DMS153 (cell line): ENCODE measurements around the gene MLXIP.
"Not testable (repeated sequence)": the region's sequence is repeated elsewhere in the genome, so short reads cannot be mapped to it uniquely, and the experiment has no call there.

Source experiments
- DNase-seq: peaks from one replicate; lab custom pipeline; 2025; lab: John Stamatoyannopoulos, UW

The MLXIP gene

GRCh38 chr12:122052285-122052684 is 26.3 kb upstream of the MLXIP start:
- DNase-seq: no peak

GRCh38 chr12:122054842-122055520 is 23.6 kb upstream of the MLXIP start:
- DNase-seq: no peak

GRCh38 chr12:122056406-122056805 is 22.1 kb upstream of the MLXIP start:
- DNase-seq: not testable (repeated sequence)

- DNase-seq: no peak
These were observed 21.4 kb upstream of the MLXIP start for GRCh38 chr12:122057007-122057735.

- DNase-seq: no peak
These were observed 20.8 kb upstream of the MLXIP start for GRCh38 chr12:122057769-122058168.

GRCh38 chr12:122058549-122059149 is 19.9 kb upstream of the MLXIP start:
- no peak for DNase-seq

GRCh38 chr12:122059203-122059960 is 19.2 kb upstream of the MLXIP start:
- DNase-seq: no peak

GRCh38 chr12:122060081-122060501 is 18.5 kb upstream of the MLXIP start:
- no peak for DNase-seq

- no peak for DNase-seq
These were observed 17.3 kb upstream of the MLXIP start for GRCh38 chr12:122061253-122061652.

GRCh38 chr12:122062832-122063693 is 15.5 kb upstream of the MLXIP start:
- DNase-seq: peak; percentile 48

GRCh38 chr12:122063694-122064024 is 14.9 kb upstream of the MLXIP start:
- DNase-seq: no peak

- peak; percentile 98 for DNase-seq
These were observed 14.4 kb upstream of the MLXIP start for GRCh38 chr12:122064025-122064777.

- DNase-seq: peak; percentile 48
These were observed 13.6 kb upstream of the MLXIP start for GRCh38 chr12:122064780-122065588.

- no peak for DNase-seq
These were observed 11.0 kb upstream of the MLXIP start for GRCh38 chr12:122067548-122067947.

- no peak for DNase-seq
These were observed 10.6 kb upstream of the MLXIP start for GRCh38 chr12:122067966-122068365.

- DNase-seq: no peak
These were observed 6.3 kb upstream of the MLXIP start for GRCh38 chr12:122072031-122072970.

- no peak for DNase-seq
These were observed 4.7 kb upstream of the MLXIP start for GRCh38 chr12:122073815-122074214.

- no peak for DNase-seq
These were observed 1.6 kb upstream of the MLXIP start for GRCh38 chr12:122076743-122077495.
